Naive B cell (primary cell): Measurements from ENCODE around the gene SLC12A7. TPM values are rescaled to one million over a fixed set of nuclear protein-coding genes. Genes with fewer than 3 reads are reported as not detected.
"Not testable (repeated sequence)": the region's sequence is repeated elsewhere in the genome, so short reads cannot be mapped to it uniquely, and the experiment has no call there.

Source experiments
- ATAC-seq, 2 donors: fragments of 150-1000 bp; cut with Tn5 transposase; 2 replicates each; pipeline ENCODE4 v1.10.0; 2021; ENCODE audit warnings: low read depth in 2 of 2, mild to moderate bottlenecking in 2 of 2, moderate library complexity in 2 of 2
- DNase-seq: peaks from one replicate; pipeline ENCODE4 v3.0.0; 2022
- H3K27ac Mint-ChIP-seq, 6 donors: one replicate each; pipeline ENCODE4 v1.8.0; 2020 to 2022; ENCODE audit warnings: mild to moderate bottlenecking in 6 of 6, mixed read lengths in 6 of 6, moderate library complexity in 5 of 6, inconsistent platforms in 2 of 6
- H3K27me3 Mint-ChIP-seq, 3 donors: one replicate each; pipeline ENCODE4 v1.8.0; 2021 to 2022; ENCODE audit warnings: mixed read lengths in 3 of 3, mild to moderate bottlenecking in 1 of 3
- H3K36me3 Mint-ChIP-seq, 2 donors: one replicate each; pipeline ENCODE4 v1.8.0; 2020 to 2022; ENCODE audit warnings: mixed read lengths in 2 of 2, inconsistent platforms in 1 of 2, mild to moderate bottlenecking in 1 of 2
- H3K4me1 Mint-ChIP-seq, 3 donors: one replicate each; pipeline ENCODE4 v1.8.0; 2020 to 2022; ENCODE audit warnings: mixed read lengths in 3 of 3, inconsistent platforms in 1 of 3, mild to moderate bottlenecking in 1 of 3, moderate library complexity in 1 of 3
- H3K4me3 Mint-ChIP-seq, 8 donors: one replicate each; pipeline ENCODE4 v1.8.0; 2020 to 2022; ENCODE audit warnings: mild to moderate bottlenecking in 8 of 8, mixed read lengths in 8 of 8, moderate library complexity in 8 of 8, inconsistent platforms in 2 of 8
- H3K9me3 Mint-ChIP-seq, 7 donors: one replicate each; pipeline ENCODE4 v1.8.0; 2020 to 2022; ENCODE audit warnings: mixed read lengths in 7 of 7, mild to moderate bottlenecking in 5 of 7, inconsistent platforms in 2 of 7, moderate library complexity in 1 of 7
- polyA plus RNA-seq, 6 donors: library from polyadenylated mRNA; unstranded; fragments of 300-500 nt; fragmentation: Illumina TruSeq; gene quantifications; one replicate each; pipeline ENCODE4 v1.2.3, GENCODE V29; 2021; ENCODE audit warnings: low read depth in 6 of 6

SLC12A7 gene
- polyA plus RNA-seq, 6 donors from 2014 or later: 1.9 to 15.6 (median 5.8) TPM

DNA sequence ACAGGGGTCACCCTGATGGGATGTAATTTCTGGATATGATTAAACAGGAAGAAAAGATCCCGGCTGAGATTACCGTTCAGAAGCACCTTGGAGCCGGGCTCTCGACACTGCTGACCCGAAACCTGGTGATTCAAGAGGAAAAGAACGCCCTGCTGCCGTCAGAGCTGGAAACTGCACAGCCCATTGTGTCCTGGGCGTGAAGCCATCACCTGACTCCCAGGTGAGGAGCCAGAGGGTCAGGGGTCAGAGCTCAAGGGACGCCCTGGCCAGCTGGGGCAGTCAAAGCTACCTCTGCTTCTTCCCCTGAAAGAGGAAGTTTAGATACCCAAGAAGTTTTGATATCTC, 17.8 kb upstream of the SLC12A7 start:
- no peak overlapping the region for H3K4me3 Mint-ChIP-seq
- H3K27me3 Mint-ChIP-seq: peaks cover 0 to 16% (median 4%) of the 10 kb centered on the region in 3 donors
- H3K36me3 Mint-ChIP-seq: no peaks in the 10 kb centered on the region
- no peak overlapping the region for H3K27ac Mint-ChIP-seq
- DNase-seq (no peak), ATAC-seq (no peak)
- H3K9me3 Mint-ChIP-seq: no peaks in the 10 kb centered on the region
- H3K4me1 Mint-ChIP-seq: peaks cover 17 to 23% (median 19%) of the 10 kb centered on the region in 3 donors

- no peak overlapping the region for H3K4me3 Mint-ChIP-seq
- H3K27me3 Mint-ChIP-seq: peaks cover 0 to 16% (median 0%) of the 10 kb centered on the region in 3 donors
- no peak overlapping the region for H3K27ac Mint-ChIP-seq
- no peak for DNase-seq
- H3K4me1 Mint-ChIP-seq: peaks cover 12 to 17% (median 13%) of the 10 kb centered on the region in 3 donors
- no peaks in the 10 kb centered on the region for H3K36me3 Mint-ChIP-seq
- H3K9me3 Mint-ChIP-seq: no peaks in the 10 kb centered on the region
- ATAC-seq: no peak
Observed at GRCh38 chr5:1128977-1129710, 17.3 kb upstream of the SLC12A7 start.

GRCh38 chr5:1127959-1128785, 16.3 kb upstream of the SLC12A7 start:
- no peak overlapping the region for H3K27ac Mint-ChIP-seq
- ATAC-seq (no peak), DNase-seq (no peak)
- no peaks in the 10 kb centered on the region for H3K36me3 Mint-ChIP-seq
- H3K4me1 Mint-ChIP-seq: peaks cover 2 to 8% (median 3%) of the 10 kb centered on the region in 3 donors
- H3K9me3 Mint-ChIP-seq: no peaks in the 10 kb centered on the region
- peaks cover 0 to 16% (median 0%) of the 10 kb centered on the region in 3 donors for H3K27me3 Mint-ChIP-seq
- H3K4me3 Mint-ChIP-seq: no peak overlapping the region

DNA sequence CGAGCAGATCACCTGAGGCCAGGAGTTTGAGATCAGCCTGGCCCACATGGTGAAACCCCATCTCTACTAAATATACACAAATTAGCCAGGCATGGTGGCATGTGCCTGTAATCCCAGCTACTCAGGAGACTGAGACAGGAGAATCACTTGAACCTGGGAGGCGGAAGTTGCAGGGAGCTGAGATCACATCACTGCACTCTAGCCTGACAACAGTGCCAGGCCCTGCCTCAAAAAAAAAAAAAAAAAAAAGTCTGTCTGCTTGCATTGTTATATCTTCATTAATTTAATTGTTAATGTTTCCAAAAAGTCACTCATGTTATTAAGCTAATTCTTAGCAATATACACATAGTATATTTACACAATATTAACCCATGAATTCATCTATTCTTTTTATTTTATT, 13.8 kb upstream of the SLC12A7 start:
- DNase-seq, ATAC-seq, H3K4me3 Mint-ChIP-seq, H3K9me3 Mint-ChIP-seq, H3K4me1 Mint-ChIP-seq, H3K27ac Mint-ChIP-seq, H3K36me3 Mint-ChIP-seq: not testable (repeated sequence)
- H3K27me3 Mint-ChIP-seq: peaks cover 0 to 16% (median 0%) of the 10 kb centered on the region in 3 donors

DNA sequence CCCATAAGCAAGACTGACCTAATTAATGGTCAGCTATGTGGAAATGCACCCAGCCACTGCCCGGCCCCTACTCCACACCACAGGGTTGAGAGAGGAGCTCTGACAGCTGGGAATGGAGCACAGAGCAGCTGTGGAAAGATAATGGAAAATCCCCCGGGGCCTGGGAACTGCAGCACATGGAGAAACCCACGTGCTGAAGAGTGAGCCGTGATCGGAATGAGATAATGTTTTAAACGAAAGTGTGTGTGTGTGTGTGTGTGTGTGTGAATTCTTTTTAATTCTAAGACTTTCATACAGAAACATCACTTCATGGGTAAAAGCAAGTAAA, 13.1 kb upstream of the SLC12A7 start:
- Mint-ChIP-seq H3K27me3 (peaks cover 0 to 16% (median 0%) of the 10 kb centered on the region in 3 donors), H3K4me1 (no peaks in the 10 kb centered on the region), H3K4me3 (no peak overlapping the region), H3K9me3 (no peaks in the 10 kb centered on the region), H3K27ac (no peak overlapping the region), H3K36me3 (no peaks in the 10 kb centered on the region)
- DNase-seq (no peak), ATAC-seq (no peak)

DNA sequence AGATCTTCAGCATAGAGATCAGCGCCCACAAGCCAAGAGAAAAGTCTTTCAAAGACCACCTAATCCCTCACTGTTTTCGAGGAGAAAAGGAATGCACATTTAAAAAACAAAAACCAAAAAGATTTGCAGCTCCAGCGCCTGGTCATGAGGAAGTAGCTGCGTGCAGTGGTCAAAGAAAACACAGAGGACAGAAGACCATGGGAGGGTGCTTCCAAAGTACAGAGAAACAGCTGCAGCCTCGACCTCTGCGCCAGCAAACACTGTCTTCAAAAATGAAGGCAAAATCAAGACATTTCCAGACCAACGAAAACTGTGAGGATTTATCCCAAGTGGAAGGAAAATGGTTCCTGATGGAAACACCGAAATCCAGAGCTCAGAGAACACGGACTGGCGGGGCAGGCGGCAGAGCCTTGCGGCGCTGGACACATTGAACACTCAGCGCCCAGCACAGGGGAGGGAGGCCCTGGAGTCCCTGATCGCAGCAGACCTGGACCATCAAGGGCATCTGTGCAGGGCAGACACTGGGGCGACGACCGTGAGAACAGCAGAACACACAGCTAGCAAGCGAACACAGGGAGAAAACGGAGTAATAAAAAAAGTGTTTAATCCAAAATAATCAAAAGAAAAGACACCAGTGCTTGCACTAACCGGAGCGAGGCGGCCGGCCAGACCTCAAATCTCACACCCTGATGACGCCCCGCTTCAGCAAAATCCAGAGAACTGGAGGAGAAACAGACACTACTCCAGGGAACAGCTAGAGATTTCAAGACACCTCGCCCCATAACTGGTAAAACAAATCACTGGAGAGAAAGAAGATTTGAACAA, 12.6 kb upstream of the SLC12A7 start:
- no peaks in the 10 kb centered on the region for H3K9me3 Mint-ChIP-seq

GRCh38 chr5:1123418-1124147, 11.7 kb upstream of the SLC12A7 start:
- Mint-ChIP-seq H3K4me3 (no peak overlapping the region), H3K36me3 (no peaks in the 10 kb centered on the region), H3K27ac (no peak overlapping the region), H3K9me3 (no peaks in the 10 kb centered on the region), H3K4me1 (no peaks in the 10 kb centered on the region), H3K27me3 (peaks cover 0 to 6% (median 0%) of the 10 kb centered on the region in 3 donors)
- ATAC-seq (no peak), DNase-seq (no peak)

More for the DNA sequence above, 12.6 kb upstream of the SLC12A7 start:
- H3K36me3 Mint-ChIP-seq: no peaks in the 10 kb centered on the region
- H3K4me3 Mint-ChIP-seq: no peak overlapping the region
- H3K27ac Mint-ChIP-seq: peak overlapping the region in 1 of 6 donors; percentile 18
- H3K27me3 Mint-ChIP-seq: peaks cover 0 to 14% (median 0%) of the 10 kb centered on the region in 3 donors
- H3K4me1 Mint-ChIP-seq: no peaks in the 10 kb centered on the region
- no peak for DNase-seq
- ATAC-seq: no peak

DNA sequence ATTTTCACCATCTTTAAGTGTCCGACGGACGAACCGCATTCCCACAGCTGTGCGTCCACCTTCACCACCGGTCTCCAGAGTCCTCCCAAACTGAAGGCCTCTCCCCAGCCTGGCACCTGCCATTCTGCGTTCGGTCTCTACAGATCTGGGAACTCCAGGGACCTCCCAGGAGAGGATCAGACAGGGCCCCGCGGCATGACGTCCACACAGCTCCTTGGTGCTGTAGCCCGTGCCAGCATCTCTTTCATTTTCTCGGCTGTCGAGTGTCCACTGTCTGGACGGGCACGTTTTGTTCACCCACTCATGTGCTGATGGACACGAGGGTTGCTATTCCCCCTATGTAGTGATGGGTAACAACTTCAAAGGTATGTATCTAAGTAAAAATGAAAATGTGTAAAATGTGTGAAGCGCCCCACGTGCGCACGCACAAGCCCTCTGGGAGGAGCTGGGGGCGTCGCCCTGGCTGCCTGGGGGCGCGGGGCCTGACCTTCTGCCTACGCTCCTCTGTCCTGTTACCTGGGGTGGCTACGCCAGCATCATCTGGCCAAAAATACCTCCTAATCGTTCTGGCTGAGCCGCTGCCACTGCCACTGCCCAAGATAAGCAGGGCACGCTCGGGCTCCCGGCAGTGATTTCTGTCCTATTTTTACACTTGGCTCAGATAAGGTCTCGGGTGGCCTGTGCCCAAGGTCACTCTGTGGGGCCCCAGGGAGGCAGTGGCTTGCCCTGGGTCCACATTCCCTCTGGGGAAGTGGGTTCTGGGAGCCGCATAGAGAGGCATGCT, 10.8 kb upstream of the SLC12A7 start:
- H3K9me3 Mint-ChIP-seq: no peaks in the 10 kb centered on the region
- peak overlapping the region in 1 of 8 donors; percentile 25 for H3K4me3 Mint-ChIP-seq
- peaks cover 0 to 3% (median 0%) of the 10 kb centered on the region in 3 donors for H3K27me3 Mint-ChIP-seq
- DNase-seq: no peak
- H3K4me1 Mint-ChIP-seq: no peaks in the 10 kb centered on the region
- H3K36me3 Mint-ChIP-seq: no peaks in the 10 kb centered on the region
- H3K27ac Mint-ChIP-seq: no peak overlapping the region
- no peak for ATAC-seq

DNA sequence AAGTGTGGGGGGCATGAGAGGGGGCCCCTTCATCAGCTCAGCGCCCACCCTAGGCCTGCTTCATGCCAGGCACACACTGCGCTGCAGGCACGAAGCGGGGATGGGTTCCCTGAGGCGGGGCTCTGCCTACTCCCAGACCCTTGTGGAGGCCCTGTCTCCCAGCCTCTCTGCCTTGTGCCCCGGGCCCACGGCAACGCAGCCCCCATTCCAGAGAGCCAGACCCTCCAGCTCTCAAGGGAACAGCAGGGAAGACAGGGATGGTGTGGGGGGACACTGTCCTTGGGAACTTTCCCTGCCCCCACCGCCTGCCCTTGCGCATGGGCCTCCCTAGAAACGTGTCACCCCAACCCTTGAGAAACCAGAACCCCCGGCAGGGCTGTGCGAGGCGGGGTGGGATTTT, 10.0 kb upstream of the SLC12A7 start:
- Mint-ChIP-seq H3K27ac (no peak overlapping the region), H3K27me3 (peaks cover 0 to 3% (median 0%) of the 10 kb centered on the region in 3 donors), H3K4me1 (no peaks in the 10 kb centered on the region), H3K9me3 (no peaks in the 10 kb centered on the region), H3K4me3 (no peak overlapping the region), H3K36me3 (no peaks in the 10 kb centered on the region)
- DNase-seq (no peak), ATAC-seq (no peak)

GRCh38 chr5:1121044-1121443, 9.2 kb upstream of the SLC12A7 start:
- ATAC-seq (no peak), DNase-seq (no peak)
- Mint-ChIP-seq H3K36me3 (no peaks in the 10 kb centered on the region), H3K4me1 (no peaks in the 10 kb centered on the region), H3K27me3 (peaks cover 0 to 3% (median 0%) of the 10 kb centered on the region in 3 donors), H3K27ac (peak overlapping the region in 1 of 6 donors; percentile 84), H3K9me3 (no peaks in the 10 kb centered on the region), H3K4me3 (no peak overlapping the region)

- Mint-ChIP-seq H3K27ac (peak overlapping the region in 2 of 6 donors; percentile 68 to 84), H3K4me3 (no peak overlapping the region), H3K4me1 (no peaks in the 10 kb centered on the region), H3K9me3 (no peaks in the 10 kb centered on the region), H3K27me3 (peaks cover 0 to 3% (median 0%) of the 10 kb centered on the region in 3 donors), H3K36me3 (no peaks in the 10 kb centered on the region)
- DNase-seq: no peak
- no peak for ATAC-seq
Observed at GRCh38 chr5:1120236-1120999, 8.6 kb upstream of the SLC12A7 start.

GRCh38 chr5:1119312-1119831, 7.5 kb upstream of the SLC12A7 start:
- peaks cover 0 to 3% (median 0%) of the 10 kb centered on the region in 3 donors for H3K27me3 Mint-ChIP-seq
- ATAC-seq: no peak
- H3K36me3 Mint-ChIP-seq: no peaks in the 10 kb centered on the region
- H3K9me3 Mint-ChIP-seq: no peaks in the 10 kb centered on the region
- no peak overlapping the region for H3K4me3 Mint-ChIP-seq
- no peak for DNase-seq
- no peak overlapping the region for H3K27ac Mint-ChIP-seq
- no peaks in the 10 kb centered on the region for H3K4me1 Mint-ChIP-seq
